ENCODE measurements around the gene LAMA5. TPM values are rescaled to one million over a fixed set of nuclear protein-coding genes. Genes with fewer than 3 reads are reported as not detected.

Gene LAMA5
- total RNA-seq, 2 experiments from 2014 or later, result 0.72 to 1.0 TPM

DNA sequence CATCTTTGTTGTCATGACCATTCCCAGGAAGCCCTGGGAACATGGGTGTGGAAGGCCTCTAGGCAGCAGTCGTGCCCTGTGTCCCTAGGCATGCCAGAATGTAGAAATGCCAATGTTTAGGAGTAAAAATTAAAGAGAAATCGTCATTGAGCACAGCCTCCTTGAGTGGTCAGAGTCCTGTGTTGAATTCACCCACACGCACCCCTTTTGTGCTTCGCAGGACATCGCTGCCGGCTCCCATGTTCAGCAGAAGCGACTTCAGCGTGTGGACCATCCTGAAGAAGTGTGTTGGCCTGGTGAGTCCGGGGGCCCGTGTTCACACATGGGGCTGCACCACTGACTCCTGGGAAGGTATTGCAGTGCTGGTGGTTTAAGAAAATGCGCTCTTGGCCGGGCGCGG is 103.7 kb downstream of the LAMA5 start:
- ATAC-seq (no peak), DNase-seq (no peak)
- CTCF ChIA-PET, result no interaction called here
- POLR2A ChIA-PET, result no interaction called here
- peaks cover 22% of the 10 kb centered on the region for H3K36me3 Mint-ChIP-seq (ENCODE audit: low read depth)
- H3K27me3 Mint-ChIP-seq, result no peaks in the 10 kb centered on the region
- intact Hi-C loops (cut with DNase I, micrococcal nuclease), result no loop called here
- H3K27ac Mint-ChIP-seq, result no peak overlapping the region
- no peaks in the 10 kb centered on the region for H3K4me1 Mint-ChIP-seq
- no peak overlapping the region for H3K4me3 Mint-ChIP-seq
- H3K9me3 Mint-ChIP-seq (ENCODE audit: low read depth), result no peaks in the 10 kb centered on the region

DNA sequence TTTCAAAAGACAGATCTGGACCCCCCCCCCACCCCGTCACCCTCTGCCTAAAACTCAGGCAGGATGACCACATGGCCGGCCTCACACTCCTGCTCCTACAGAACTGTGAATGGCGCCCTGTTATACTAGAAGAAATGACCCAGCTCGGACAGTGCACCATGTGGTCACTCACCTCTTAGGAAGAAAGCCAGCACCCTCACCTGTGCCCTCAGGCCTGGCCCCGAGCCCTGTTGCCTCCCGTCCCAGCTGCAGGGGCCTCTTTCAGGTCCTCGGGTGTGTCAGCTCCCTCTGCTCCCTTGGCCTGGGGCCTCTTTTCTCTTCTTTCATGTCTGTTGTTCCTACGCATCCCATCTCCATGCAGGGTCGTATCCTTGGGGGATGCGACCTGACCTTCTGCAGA is 105.0 kb downstream of the LAMA5 start:
- Mint-ChIP-seq H3K4me3 (no peak overlapping the region), H3K36me3 (ENCODE audit: low read depth) (peaks cover 19% of the 10 kb centered on the region), H3K27ac (no peak overlapping the region), H3K27me3 (no peaks in the 10 kb centered on the region), H3K4me1 (no peaks in the 10 kb centered on the region), H3K9me3 (ENCODE audit: low read depth) (no peaks in the 10 kb centered on the region)
- intact Hi-C loops (cut with DNase I, micrococcal nuclease), result no loop called here
- DNase-seq, result no peak
- ChIA-PET CTCF (interaction anchor here (0.5 kb wide), 1 partner anchor 77 kb away, joined by 3 read pairs; no protein-coding TSS in a partner anchor), POLR2A (no interaction called here)
- no peak for ATAC-seq

- ChIA-PET CTCF (no interaction called here), POLR2A (no interaction called here)
- intact Hi-C loops (cut with DNase I, micrococcal nuclease), result no loop called here
- ATAC-seq, result no peak
- H3K4me3 Mint-ChIP-seq, result no peak overlapping the region
- no peak for DNase-seq
- H3K27me3 Mint-ChIP-seq, result no peaks in the 10 kb centered on the region
- H3K27ac Mint-ChIP-seq, result no peak overlapping the region
- no peaks in the 10 kb centered on the region for H3K4me1 Mint-ChIP-seq
- peaks cover 8% of the 10 kb centered on the region for H3K36me3 Mint-ChIP-seq (ENCODE audit: low read depth)
- H3K9me3 Mint-ChIP-seq (ENCODE audit: low read depth), result no peaks in the 10 kb centered on the region
These were observed 107.9 kb downstream of the LAMA5 start for GRCh38 chr20:62259294-62259565.

Small RNA genes lying within 50 kb of the gene (microRNA-seq; reads per million reads assigned to microRNA genes)
- gene MIR4758 (ENCODE audit: borderline replicate concordance), result not detected

Other genes with a start within 250 kb of the LAMA5 start
- 10 to 100 TPM; 38.7 TPM for gene LSM14B, start 244.8 kb downstream of the LAMA5 start, total RNA-seq
- gene PSMA7, start 223.9 kb downstream of the LAMA5 start, total RNA-seq, result 100 to 1,000 TPM; 208 to 296 TPM
- gene SS18L1, start 223.5 kb downstream of the LAMA5 start, total RNA-seq, result 10 to 100 TPM; 14.3 to 16.6 TPM
- 10 to 100 TPM; 38.0 to 44.9 TPM for gene MTG2, start 184.3 kb downstream of the LAMA5 start, total RNA-seq
- gene HRH3, start 147.0 kb downstream of the LAMA5 start, total RNA-seq, result not detected
- gene OSBPL2, start 128.8 kb downstream of the LAMA5 start, total RNA-seq, result 10 to 100 TPM; 19.2 to 23.0 TPM
- gene ADRM1, start 64.3 kb downstream of the LAMA5 start, total RNA-seq, result 100 to 1,000 TPM in 1 of 2 experiments, 10 to 100 TPM in 1; 92.8 to 103 TPM
- gene RPS21, start 19.8 kb upstream of the LAMA5 start, total RNA-seq, result 1,000 to 10,000 TPM; 1,051 to 2,439 TPM
- 1 to 10 TPM; 6.4 to 7.6 TPM for gene CABLES2, start 40.0 kb upstream of the LAMA5 start, total RNA-seq
- not detected for gene RBBP8NL, start 60.2 kb upstream of the LAMA5 start, total RNA-seq
- gene GATA5, start 108.7 kb upstream of the LAMA5 start, total RNA-seq, result not detected